Activated CD4-positive, alpha-beta T cell treated with anti-CD3 and anti-CD28 coated beads for 1 hour (primary cell): ENCODE results near the gene UNC13A.
A peak's percentile ranks its signal among the peaks of the same experiment; 100 is the strongest.

Experiments used
- DNase-seq: peaks from one replicate; pipeline ENCODE4 v3.0.0-alpha.2; 2020

Gene UNC13A

DNA sequence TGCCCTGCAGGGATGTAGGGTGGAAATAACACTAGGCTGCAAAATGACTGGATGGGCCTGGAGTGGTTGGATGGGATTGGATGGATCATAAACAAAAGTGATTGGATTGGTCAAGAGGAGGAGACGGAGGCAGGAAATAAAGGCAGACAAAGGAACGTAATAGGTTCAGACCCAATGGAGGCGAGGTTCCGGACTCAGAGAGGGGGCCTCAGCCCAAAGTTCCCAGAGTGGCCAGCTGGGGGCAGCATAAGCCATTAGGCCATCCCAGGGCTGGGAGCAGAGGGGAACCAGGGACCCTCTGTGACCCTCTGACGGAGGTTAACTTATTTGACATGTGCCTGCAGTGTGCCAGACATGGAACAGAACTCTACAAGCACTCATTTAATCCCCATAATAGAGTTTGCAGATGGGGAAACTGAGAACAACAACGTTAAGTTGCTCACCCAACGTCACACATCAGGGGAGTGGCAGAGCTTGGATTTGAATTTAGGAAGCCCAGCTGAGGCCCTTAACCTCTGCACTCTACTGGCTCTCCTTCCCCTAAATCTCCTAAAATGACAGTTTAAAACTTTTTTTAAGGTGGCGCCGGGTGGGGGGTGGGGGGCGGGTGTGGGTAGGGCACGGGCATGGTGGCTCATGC lies 15.8 kb upstream of the UNC13A start:
- DNase-seq: peak; percentile 55

DNA sequence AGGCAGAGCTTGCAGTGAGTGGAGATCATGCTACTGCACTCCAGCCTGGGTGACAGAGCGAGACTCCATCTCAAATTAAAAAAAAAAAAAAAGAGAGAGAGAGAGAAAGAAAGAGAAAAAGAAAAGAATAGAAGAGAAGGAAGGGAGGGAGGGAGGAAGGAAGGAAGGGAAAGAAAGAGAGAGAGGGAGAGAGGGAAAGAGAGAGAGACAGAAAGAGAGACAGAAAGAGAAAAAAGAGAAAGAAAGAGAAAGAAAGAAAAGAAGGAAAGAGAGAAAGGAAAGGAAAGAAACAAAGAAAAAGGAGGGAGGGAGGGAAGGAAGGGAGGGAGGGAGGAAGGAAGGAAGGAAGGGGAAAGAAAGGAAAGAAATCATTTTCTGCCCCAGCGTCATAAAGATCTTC lies 7.0 kb upstream of the UNC13A start:
- no peak for DNase-seq

DNA sequence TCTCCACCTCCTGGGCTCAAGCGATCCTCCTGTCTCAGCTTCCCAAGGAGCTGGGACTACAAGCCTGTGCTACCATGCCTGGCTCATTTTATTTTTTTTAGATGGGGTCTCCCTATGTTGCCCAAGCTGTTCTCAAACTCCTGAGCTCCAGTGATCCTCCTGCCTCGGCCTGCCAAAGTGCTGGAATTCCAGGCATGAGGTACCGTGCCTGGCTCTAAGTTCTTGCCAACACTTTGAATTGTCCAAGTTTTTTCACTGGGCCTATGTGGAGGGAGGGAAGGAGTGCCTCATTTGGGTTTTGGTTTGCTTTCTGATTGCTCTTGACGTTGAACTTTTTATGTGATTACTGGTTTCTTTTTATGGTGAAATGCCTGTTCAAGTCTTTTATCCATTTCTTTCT lies 4.4 kb upstream of the UNC13A start:
- no peak for DNase-seq

DNA sequence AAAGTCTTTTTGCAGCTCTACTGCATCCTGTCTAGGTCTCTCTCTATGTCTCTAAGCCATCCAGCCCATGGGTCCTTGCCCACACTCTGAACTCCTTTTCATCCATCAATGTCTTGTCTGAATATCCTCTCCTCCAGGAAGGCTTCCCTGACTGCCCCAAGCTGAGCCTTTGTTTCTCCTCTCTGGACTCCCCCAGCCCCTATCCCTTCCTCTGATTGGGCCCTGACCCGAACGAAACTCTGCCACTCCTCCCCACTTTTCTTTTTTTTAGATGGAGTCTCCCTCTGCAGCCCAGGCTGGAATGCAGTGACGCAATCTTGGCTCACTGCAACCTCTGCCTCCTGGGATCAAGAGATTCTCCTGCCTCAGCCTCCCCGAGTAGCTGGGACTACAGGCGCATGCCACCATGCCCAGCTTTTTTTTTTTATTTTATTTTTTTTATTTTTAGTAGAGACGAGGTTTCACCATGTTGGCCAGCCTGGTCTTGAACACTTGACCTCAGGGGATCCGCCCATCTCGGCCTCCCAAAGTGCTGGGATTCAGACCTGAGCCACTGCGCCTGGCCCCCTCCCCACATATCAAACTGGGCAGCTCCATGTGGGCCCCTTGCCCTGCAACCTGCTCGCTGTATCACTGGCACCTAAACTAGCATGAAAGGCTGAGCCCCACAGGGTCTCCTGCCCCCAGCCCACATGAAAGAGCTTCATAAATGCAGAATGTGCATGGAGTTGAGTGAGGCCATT lies 870 bp upstream of the UNC13A start:
- no peak for DNase-seq

DNA sequence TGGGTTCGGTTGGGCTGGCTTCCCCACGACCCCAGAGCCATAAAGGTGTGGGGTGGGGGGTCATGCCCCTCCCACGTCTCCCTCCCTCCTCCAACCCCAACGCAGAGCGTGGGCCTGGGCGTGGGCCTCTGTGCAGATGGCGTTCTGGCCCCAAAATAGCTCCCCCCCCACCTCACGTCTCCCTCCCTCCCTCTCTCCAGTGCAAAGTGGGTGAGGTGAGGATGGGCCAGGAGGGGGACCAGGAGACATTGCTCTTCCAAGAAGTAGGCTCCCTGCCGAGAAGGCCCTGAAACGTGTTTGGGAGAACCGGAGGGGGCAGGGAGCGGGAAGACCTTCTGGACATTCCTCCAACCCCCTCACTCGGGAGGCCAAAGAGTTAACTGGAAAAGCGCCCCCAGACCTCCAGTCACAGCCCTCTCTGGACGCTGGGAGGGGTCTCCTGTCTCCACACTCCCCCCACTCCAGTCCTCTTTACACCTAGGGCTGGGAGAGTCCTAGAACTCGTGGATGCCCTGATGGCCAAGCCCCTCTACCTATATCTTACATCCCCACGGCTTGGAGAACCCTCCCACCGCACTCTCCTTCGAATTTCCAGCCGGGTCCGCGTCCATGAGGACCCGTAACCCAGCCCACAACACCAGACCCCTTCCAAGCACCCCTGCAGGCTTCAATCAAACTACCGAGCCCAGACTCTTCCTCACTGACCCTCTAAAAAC lies 855 bp downstream of the UNC13A start:
- no peak for DNase-seq

DNA sequence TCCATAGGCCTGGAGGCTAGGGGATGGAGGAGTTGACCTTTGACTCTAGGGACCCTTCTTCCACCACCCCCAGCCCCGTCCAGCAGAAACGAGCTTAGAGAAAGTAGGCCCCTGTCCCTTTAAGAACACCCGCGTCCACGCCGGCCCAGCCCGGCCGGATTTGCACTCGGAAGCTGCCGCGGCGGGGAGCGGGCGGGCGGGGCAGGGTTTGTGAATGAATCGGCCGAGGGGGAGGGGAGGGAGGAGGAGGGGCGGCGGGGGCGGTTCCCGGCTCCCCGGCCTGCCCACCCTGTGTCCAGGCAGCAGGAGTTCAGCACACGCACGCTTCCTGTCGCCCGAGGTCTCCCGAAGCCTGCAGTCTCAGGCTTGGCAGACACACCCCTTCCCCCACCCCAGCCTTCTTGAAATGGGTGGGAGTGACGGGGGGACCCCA lies 1.5 kb downstream of the UNC13A start:
- no peak for DNase-seq

DNA sequence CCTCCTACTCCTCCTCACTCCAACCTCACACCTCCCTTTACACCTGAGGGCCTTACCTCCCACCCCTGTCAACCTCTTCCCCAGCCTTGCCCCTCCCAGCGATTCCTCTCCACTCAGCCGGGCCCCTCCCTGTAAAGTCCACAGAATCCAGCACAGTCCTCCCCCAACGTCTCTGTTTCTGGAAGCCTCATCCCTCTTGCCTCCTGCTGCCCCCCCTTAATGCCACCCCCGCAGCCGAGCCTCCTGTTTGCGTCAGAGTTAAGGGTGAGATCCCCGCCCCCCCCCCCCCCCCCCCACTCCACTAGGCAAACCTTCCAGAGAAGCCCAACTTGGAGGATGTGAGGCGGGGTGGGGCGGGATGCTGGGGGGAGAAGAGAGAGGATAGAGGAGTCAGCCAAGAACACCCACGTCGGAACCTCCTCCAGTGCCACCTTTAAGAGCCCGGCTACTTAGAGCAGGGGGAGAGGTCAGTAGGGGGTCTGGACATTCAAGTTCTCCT lies 2.1 kb downstream of the UNC13A start:
- DNase-seq: no peak

DNA sequence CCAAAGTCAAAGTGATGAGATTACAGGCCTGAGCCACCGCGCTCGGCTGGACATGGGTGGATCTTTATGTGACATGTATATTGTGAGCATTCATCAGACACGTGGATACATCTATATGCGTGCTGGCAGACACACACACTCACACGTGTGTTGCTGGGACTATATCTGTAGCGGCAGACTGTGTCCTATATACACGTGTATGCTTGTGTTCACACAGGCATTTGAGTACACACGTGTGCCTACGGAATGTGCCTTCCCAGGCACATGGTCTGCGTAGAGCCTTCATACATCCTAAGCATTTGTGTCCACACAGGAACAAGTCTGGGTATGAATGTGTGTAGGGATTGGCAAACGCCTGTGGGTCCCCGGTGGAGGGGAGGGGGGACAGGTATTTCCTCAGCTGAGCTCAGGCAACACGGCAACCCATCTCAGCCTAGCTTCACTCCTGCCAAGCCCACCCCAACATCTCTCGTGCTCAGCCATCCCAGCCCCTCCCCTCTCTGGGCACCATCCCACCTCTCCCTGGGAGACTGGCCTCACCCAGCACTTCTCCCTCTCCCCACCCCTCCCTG lies 2.6 kb downstream of the UNC13A start:
- no peak for DNase-seq

DNA sequence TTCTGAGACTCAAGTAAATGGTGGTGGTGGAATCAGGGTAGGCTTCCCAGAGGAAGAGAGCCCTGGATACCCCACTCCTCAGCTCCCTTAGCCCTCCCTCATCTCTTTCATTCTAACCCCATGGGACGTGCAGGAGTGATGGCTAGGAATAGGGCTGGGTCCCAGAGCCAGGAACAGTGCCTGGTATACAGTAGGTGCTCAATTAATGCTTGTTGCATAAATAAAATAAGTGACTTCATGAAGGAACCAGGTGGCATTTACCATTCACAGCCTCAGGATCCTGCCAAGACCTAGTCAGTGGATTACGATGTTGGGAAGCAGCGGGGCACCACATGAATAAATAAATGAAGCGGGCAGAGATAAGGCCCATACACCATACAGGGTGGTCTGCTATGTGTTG lies 3.9 kb downstream of the UNC13A start:
- DNase-seq: no peak

DNA sequence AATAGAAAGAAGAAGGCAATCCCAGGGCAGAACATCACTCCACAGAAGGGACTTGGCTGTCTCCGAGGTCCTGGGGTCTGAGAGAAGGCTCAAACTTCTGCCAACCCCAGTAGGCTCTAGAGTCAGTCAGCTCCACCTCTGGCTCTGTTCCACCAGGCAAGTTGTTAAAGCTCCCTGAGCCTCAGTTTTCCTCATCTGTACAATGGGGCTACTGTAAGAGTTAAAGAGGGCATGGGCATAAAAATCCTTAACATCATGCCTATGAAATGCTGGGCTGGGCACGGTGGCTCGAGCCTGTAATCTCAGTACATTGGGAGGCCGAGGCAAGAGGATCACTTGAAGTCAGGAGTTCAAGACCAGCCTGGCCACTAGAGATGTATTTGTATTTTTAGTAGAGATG lies 5.1 kb downstream of the UNC13A start:
- DNase-seq: no peak

DNA sequence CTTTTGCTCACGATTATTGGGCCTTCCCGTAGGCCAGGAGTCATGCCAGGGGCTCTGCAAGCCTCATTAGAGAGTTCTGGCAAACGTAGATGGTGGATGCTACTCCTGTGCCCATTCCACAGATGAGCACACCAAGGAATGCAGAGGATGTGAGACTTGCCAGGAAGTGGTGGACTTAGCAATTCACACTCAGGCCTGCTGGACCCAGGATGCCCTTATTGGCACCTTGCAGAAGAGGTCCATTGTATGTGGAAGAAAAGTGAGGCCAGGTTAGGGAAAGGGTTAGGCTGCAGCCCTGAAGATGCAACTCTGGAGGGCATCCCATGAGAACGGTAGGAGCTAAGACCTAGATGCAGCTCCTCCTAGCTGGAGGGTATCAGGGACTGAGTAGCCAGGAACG lies 5.9 kb downstream of the UNC13A start:
- no peak for DNase-seq

DNA sequence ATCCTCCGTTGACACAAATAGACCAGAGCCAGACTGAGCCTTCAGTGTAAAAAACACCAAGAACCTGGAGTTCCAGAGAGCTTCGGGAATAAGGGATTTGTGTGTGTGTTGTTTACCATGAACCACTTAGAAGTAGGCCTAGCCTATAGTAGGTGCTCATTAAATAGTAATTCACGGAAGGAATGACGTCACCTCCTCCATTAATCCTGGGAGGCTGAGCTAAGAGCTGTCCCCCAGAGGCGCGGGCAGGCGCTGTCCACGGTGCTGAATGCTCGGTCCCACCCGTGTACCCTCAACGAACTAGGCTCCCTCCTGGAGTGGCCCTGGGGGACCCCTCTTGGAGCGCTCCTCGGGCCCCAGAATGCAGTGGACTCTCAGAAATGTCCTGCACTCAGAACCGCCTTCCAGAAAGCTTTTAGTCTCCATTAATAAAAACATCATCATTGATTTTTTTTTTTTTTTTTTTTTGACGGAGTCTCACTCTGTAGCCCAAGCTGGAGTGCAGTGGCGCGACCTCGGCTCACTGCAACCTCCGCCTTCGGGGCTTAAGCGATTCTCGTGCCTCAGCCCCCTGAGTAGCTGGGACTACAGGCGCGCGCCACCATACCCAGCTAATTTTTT lies 6.5 kb downstream of the UNC13A start:
- no peak for DNase-seq

DNA sequence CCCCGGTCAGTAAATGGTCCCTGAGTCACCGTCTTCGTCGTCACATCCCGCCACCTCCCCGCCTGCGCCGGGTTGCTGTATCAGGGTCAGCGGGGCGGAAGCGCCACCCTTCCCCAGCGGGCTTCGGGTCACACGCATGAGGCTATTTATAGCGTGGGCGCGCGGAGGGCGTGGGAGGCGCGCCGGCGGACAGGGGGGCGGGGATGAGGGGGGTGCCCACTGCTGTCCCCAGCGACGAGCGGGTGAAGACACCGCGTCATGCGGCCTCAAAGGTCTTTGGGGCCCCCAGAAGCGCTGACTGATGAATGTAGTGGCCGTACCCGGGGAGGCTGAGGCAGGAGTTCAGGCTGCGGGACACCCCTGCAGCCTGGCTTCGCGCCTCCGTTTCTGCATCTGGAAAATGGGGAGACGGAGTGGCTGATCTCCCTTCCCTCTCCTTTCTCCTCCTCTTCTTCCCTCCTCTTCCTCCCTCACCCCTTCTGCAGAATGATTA lies 7.9 kb downstream of the UNC13A start:
- DNase-seq: peak; percentile 18

DNA sequence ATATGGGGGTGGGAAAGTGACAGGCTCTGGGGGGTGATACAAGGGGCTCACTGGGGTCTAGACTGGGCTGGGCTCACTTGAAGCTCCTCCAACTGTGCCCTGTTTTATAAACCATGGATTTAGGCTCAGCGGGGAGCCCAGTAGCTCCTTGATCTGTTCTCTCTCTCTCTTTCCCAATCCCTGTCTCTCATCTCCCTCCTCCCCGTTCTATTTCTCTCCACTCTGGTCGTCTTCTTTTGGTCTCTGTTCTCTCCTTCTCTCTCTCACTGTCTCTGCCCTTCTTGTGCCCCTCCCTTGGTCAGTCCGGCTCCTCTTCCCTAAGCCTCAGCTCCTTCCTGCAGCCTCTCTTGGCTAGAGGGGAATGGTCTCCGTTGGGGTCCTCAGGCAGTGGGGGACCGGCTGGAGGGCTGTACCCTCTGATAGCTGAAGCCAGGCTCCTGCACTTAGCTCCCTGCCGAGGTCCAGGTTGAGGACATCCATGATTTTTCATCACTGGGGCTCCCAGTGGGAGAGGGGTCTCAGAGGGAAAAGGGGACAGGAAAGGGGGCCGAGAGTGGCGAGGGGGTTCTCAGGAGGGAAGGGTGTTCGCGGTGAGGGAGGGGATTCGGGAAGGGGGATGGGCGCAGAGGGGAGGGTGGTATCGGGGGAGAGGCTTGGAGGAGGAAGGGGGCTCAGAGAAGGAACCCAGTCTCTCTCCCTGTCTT lies 8.5 kb downstream of the UNC13A start:
- DNase-seq: no peak

DNA sequence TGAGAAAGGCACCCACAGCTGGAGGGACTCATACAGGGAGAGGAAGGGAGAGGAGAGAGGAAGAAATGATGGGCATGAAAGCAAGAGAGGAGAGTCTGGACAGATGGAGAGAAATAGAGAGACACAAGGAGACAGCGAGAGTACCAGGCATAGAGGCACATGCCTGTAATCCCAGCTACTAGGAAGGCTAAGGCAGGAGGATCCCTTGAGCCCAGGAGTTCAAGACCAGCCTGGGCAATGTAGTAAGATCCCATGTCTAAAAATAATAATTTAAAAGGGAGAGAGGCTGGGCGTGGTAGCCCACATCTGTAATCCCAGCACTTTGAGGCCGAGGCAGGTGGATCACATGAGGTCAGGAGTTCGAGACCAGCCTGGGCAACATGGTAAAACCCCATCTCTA lies 9.3 kb downstream of the UNC13A start:
- no peak for DNase-seq

DNA sequence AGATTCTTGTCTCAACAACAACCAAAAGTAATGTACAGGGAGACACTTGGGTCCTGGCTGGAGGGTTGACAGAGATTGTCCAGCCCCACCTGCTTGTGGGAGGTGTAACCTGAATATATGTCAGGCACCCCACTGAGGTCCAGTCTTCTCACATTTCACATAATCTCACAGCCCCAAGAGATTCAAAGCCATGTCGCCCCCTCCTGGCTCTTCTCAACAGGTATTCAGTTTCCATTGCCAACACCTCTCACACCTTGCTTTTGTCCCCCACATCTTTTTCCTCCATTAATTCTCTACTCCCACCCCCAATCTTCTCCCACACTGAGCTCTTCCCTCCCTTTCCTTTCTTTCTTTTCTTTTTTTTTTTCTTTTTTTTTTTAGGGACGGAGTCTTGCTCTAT lies 11.2 kb downstream of the UNC13A start:
- no peak for DNase-seq

DNA sequence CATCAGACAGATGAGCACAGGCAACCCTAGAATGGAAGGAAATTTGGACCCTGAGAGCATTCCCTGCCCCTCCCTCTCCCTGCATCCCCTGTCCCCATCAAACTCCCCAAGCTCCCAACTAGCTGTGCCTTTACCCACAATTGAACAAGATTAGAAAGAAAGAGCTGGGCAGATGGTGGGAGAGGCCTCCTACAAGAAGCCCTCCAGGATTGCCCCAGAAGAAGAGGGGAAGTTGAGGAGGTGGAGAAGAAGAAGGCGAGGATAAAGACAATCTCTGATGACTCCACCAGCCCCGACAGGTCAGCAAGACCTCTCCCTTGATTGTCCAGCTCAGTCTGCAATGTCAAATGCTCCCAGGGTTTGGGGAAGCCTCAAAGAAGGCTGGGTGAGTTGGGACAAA lies 11.9 kb downstream of the UNC13A start:
- no peak for DNase-seq

DNA sequence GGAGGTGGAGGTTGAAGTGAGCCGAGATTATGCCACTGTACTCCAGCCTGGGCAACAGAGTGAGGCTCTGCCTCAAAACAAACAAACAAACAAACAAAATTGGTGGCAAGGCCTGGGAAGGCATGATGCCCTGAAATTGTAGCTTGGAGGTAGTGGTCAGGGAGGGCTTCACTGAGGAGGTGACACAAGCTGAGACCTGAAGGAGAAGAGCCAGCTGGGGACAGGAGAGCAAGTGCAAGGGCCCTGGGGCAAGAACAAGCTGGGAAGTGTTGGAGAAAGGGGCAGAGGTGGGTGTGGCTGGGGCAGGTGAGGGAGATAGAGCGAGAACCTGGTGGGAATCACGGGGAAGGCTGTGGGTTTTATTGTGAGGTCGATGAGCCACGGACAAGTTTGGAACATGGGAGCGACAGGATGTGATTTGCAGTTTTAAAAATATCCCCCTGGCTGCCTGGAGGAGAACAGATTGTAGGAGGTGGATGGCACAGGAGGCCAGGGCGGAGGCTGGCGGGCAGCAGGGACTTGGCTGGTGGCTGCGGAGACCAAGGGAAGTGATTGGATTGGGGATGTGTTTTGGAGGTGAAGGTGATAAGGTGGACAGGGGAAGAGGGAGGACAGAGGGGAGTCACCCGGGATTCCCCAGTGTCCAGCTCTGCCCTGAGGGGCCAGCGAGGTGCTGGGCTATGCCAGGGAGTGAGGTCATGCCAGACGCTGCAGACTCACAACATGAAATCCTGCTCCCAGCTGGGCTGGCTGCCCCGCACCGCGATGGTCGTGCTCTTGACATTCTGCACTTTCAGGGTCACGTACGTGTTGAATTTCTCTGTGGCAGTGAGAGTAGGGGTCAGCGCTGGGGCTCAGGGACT lies 14.0 kb downstream of the UNC13A start:
- no peak for DNase-seq

DNA sequence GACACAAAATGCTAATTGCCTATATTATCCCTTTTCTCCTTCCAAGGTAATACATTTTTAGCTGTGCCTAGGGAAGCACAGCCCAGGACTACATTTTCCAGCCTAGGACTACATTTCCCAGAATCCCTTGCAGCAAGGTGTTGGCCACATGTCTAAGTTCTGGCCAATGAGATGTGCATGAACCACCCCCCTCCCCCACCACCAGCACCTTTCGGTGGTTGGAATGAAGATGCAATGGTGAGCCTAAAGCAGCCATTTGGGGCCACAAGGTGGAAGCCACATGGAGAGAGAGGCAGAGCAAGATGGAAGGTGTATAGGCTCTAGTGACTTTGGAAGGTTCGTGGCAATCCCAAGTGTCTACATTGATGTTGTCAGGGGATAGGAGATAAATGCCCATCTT lies 16.2 kb downstream of the UNC13A start:
- no peak for DNase-seq

DNA sequence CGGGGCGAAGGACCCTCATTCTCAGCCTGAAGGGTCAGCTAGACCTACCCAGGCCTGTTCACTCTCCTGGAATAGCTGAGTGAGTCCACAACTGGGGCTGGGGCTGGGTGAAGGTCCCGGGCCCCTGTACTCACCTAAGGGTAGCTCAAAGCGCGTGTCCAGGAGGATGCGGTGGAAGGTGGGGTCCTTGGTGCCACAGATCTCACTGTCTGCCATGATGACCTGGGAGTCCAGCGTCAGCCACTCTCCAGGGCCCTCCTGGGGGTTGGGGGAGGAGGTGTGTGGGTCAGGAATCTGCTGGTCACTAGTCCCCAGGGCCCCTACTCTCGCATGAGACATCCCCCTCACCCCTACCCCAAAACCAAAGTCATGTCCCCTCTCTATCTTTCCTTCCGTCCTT lies 18.7 kb downstream of the UNC13A start:
- no peak for DNase-seq

DNA sequence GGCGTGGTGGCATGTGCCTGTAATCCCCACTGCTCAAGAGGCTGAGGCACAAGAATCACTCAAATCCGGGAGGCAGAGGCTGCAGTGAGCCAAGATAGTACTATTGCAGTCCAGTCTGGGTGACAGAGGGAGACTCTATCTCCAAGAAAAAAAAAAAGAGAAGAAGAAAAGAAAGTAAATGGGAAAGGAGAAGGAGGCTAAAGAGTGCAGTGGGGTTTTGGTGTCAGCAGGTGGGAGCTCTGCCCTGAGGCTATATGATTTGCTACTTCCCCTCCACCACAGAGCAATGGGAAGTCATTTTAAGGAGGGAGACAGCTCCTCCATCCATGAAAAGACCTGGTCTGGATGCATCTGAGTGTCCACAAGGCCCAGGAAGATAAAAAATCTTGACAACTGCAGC lies 23.1 kb downstream of the UNC13A start:
- no peak for DNase-seq
